Lung (tissue), 12 donors: ENCODE data around the gene DNAJB11. TPM values are rescaled to one million over a fixed set of nuclear protein-coding genes. Genes with fewer than 3 reads are reported as not detected.

Experiments used
- ATAC-seq: fragments of 200-7000 bp; cut with Tn5 transposase; one replicate; pipeline ENCODE4 v1.9.1; 2020; ENCODE audit warnings: moderate number of reproducible peaks; ENCODE audit not compliant: insufficient read depth, low FRiP score
- DNase-seq, 3 donors: peaks; one replicate each; pipeline ENCODE4 v3.0.0-alpha.2; 2013 to 2017
- H3K27ac ChIP-seq, 2 donors: one replicate each; pipeline ENCODE4 v1.5.1; 2013; ENCODE audit warnings: mild to moderate bottlenecking in 2 of 2, moderate library complexity in 2 of 2, control low read depth in 1 of 2, inconsistent platforms in 1 of 2, low read depth in 1 of 2, low read length in 1 of 2
- H3K27me3 ChIP-seq, 3 donors: one replicate each; pipeline ENCODE4 v1.5.1; 2013; ENCODE audit warnings: low read length in 2 of 3; ENCODE audit not compliant: control insufficient read depth in 3 of 3, insufficient read depth in 3 of 3
- H3K36me3 ChIP-seq, 4 donors: one replicate each; pipeline ENCODE4 v1.5.1; 2013; ENCODE audit warnings: low read length in 4 of 4, mild to moderate bottlenecking in 1 of 4, moderate library complexity in 1 of 4; ENCODE audit not compliant: control insufficient read depth in 4 of 4, insufficient read depth in 4 of 4
- H3K4me1 ChIP-seq, 5 donors: one replicate each; pipeline ENCODE4 v1.5.1; 2013; ENCODE audit warnings: low read length in 5 of 5, mild to moderate bottlenecking in 2 of 5, moderate library complexity in 1 of 5; ENCODE audit not compliant: control insufficient read depth in 5 of 5, insufficient read depth in 5 of 5
- H3K4me3 ChIP-seq: one replicate; pipeline ENCODE4 v1.5.1; 2013; ENCODE audit warnings: mild to moderate bottlenecking, control low read depth, moderate library complexity
- H3K9ac ChIP-seq, 2 donors: one replicate each; pipeline ENCODE4 v1.5.1; 2013; ENCODE audit warnings: low read length in 2 of 2, control low read depth in 1 of 2; ENCODE audit not compliant: insufficient read depth in 1 of 2
- H3K9me3 ChIP-seq, 4 donors: one replicate each; pipeline ENCODE4 v1.5.1; 2013; ENCODE audit warnings: low read length in 3 of 4, mild to moderate bottlenecking in 1 of 4, moderate library complexity in 1 of 4; ENCODE audit not compliant: control insufficient read depth in 4 of 4, insufficient read depth in 3 of 4
- CTCF ChIP-seq: IDR thresholded peaks from 2 replicates; pipeline ENCODE4 v1.5.1; 2012; ENCODE audit warnings: mild to moderate bottlenecking; ENCODE audit errors: control extremely low read depth, extremely low read depth
- WGBS, 2 donors: extraction: QIAGEN DNeasy Blood & Tissue Kit; methylation state at CpG; one replicate each; pipeline ENCODE4 v1.1.7; 2013; 5-methylcytosine and 5-hydroxymethylcytosine counted together
- polyA plus RNA-seq, 2 donors: library from polyadenylated mRNA; stranded (reverse); fragments of 200-250 nt; gene quantifications; one replicate each; pipeline ENCODE4 v1.2.1, GENCODE V29; 2013
- total RNA-seq, 2 donors: library from RNA; depleted of rRNA in 1 of 2; stranded (reverse); fragments of >200 nt in 1 of 2; gene quantifications; one replicate each; pipeline ENCODE4 v1.2.1, GENCODE V29; 2014 to 2021
- donor health status: control.
- donor health status: control.
- donor health status: Bipolar disorder and iron deficiency.
- donor health status: healthy.
- donor health status: DM: yes; HTN: yes; CAD: no.

The DNAJB11 gene
- total and polyA plus RNA-seq, 4 donors = 46.1 to 109 (median 53.0) TPM

GRCh38 chr3:186532598-186533072, 37.9 kb upstream of the DNAJB11 start:
- Histone ChIP-seq H3K4me3 (no peak overlapping the region), H3K9ac (no peak overlapping the region), H3K27ac (no peak overlapping the region), H3K27me3 (no peaks in the 10 kb centered on the region), H3K36me3 (no peaks in the 10 kb centered on the region), H3K4me1 (peaks cover 0 to 9% (median 5%) of the 10 kb centered on the region in 5 donors), H3K9me3 (no peaks in the 10 kb centered on the region)
- ATAC-seq (no peak), DNase-seq (no peak)
- 26 to 52% methylated on average over 1 of the region's 1 CpG for WGBS, 2 donors
- no peak for TF ChIP-seq CTCF

- H3K4me3 ChIP-seq = no peak overlapping the region
- no peak overlapping the region for H3K9ac ChIP-seq
- peaks cover 0 to 9% (median 5%) of the 10 kb centered on the region in 5 donors for H3K4me1 ChIP-seq
- no peaks in the 10 kb centered on the region for H3K9me3 ChIP-seq
- TF ChIP-seq CTCF = no peak
- DNase-seq (no peak), ATAC-seq (no peak)
- 55 to 72% methylated on average over 6 of the region's 6 CpGs for WGBS, 2 donors
- H3K27me3 ChIP-seq = no peaks in the 10 kb centered on the region
- peaks cover 0 to 3% (median 1%) of the 10 kb centered on the region in 4 donors for H3K36me3 ChIP-seq
- H3K27ac ChIP-seq = no peak overlapping the region
Observed at GRCh38 chr3:186534113-186534669, 36.3 kb upstream of the DNAJB11 start.

GRCh38 chr3:186536883-186537844, 33.4 kb upstream of the DNAJB11 start:
- Histone ChIP-seq H3K4me1 (peaks cover 0 to 5% (median 0%) of the 10 kb centered on the region in 5 donors), H3K4me3 (no peak overlapping the region), H3K27me3 (no peaks in the 10 kb centered on the region), H3K36me3 (peaks cover 0 to 5% (median 1%) of the 10 kb centered on the region in 4 donors), H3K9ac (no peak overlapping the region), H3K27ac (peak overlapping the region in 1 of 2 donors; percentile 9), H3K9me3 (no peaks in the 10 kb centered on the region)
- no peak for ATAC-seq
- peak in 1 of 3 donors; percentile 11 for DNase-seq
- TF ChIP-seq CTCF = no peak
